Measurements from ENCODE around the gene LONP1. TPM values are rescaled to one million over a fixed set of nuclear protein-coding genes. Genes with fewer than 3 reads are reported as not detected.

The LONP1 gene
- total and polyA plus RNA-seq, 9 donors: 25.5 to 77.2 (median 51.4) TPM

DNA sequence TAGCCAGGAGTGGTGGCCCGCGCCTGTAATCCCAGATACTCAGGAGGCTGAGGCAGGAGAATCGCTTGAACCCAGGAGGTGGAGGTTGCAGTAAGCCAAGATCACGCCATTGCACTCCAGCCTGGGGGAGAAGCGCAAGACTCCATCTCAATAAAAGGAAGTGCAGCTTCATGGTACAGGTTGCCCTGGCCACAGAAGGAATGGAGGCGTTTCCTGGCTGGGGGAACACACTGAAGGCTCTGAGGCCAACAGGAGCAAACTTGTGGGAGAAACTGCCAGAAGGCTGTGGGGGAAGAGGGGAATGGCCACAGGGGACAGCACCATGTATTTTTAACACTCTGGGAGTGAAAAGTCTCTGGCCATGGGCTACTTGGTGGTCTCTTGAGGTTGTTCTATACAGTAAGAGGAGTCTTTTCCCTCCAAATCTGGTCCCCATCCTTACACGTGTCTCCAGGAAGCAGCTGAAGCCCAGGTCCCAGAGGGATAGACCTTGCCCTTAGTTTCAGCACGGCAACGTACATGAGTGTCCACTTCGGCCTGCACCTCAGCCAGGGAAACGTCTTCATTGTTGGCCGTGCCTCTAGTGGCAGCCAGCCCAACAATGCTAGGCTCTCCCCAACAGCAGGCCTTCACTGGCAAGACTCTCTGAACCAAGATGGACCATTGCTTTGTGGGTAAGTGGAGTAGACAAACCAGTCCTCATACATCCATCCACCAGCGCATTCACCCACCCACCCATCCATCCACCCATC, 47.1 kb downstream of the LONP1 start:
- Histone ChIP-seq H3K27ac (no peak overlapping the region), H3K4me1 (ENCODE audit: insufficient read depth) (no peaks in the 10 kb centered on the region), H3K36me3 (no peaks in the 10 kb centered on the region), H3K27me3 (no peaks in the 10 kb centered on the region), H3K9me3 (no peaks in the 10 kb centered on the region), H3K4me3 (no peak overlapping the region)
- WGBS, 3 donors: 84 to 89% (median 88%) methylated on average over 13 of the region's 13 CpGs
- TF ChIP-seq EP300 (IDR thresholded peaks at IDR 0.05) (no peak), POLR2A (IDR thresholded peaks at IDR 0.05) (no peak)
- TF ChIP-seq, protein P1, sequence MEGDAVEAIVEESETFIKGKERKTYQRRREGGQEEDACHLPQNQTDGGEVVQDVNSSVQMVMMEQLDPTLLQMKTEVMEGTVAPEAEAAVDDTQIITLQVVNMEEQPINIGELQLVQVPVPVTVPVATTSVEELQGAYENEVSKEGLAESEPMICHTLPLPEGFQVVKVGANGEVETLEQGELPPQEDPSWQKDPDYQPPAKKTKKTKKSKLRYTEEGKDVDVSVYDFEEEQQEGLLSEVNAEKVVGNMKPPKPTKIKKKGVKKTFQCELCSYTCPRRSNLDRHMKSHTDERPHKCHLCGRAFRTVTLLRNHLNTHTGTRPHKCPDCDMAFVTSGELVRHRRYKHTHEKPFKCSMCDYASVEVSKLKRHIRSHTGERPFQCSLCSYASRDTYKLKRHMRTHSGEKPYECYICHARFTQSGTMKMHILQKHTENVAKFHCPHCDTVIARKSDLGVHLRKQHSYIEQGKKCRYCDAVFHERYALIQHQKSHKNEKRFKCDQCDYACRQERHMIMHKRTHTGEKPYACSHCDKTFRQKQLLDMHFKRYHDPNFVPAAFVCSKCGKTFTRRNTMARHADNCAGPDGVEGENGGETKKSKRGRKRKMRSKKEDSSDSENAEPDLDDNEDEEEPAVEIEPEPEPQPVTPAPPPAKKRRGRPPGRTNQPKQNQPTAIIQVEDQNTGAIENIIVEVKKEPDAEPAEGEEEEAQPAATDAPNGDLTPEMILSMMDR (IDR thresholded peaks at IDR 0.05): no peak
- intact Hi-C loops (cut with DNase I): no loop called here
- no peak for DNase-seq

DNA sequence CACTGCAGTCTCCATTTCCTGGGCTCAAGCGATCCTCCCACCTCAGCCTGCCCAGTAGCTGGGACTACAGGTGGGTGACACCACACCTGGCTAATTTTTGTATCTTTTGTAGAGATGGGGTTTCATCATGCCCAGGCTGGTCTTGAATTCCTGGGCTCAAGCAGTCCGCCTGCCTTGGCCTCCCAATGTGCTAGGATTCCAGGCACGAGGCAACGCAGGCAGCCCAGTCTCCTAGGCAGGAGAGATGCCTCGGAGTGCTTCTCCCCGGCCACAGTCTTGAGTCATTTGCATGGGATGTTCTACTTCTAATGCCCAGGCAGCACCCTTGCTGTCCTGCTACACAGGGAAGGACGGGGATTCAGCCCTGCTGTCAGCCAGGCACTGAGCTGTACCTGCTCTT, 48.3 kb downstream of the LONP1 start:
- Histone ChIP-seq H3K4me1 (ENCODE audit: insufficient read depth) (no peaks in the 10 kb centered on the region), H3K9me3 (no peaks in the 10 kb centered on the region), H3K27me3 (no peaks in the 10 kb centered on the region), H3K4me3 (no peak overlapping the region), H3K27ac (no peak overlapping the region), H3K36me3 (no peaks in the 10 kb centered on the region)
- no peak for DNase-seq
- WGBS, 3 donors: 81 to 96% (median 88%) methylated on average over 7 of the region's 7 CpGs
- TF ChIP-seq, protein P1 (IDR thresholded peaks at IDR 0.05): no peak
- TF ChIP-seq POLR2A (IDR thresholded peaks at IDR 0.05) (no peak), EP300 (IDR thresholded peaks at IDR 0.05) (no peak)
- intact Hi-C loops (cut with DNase I): no loop called here

DNA sequence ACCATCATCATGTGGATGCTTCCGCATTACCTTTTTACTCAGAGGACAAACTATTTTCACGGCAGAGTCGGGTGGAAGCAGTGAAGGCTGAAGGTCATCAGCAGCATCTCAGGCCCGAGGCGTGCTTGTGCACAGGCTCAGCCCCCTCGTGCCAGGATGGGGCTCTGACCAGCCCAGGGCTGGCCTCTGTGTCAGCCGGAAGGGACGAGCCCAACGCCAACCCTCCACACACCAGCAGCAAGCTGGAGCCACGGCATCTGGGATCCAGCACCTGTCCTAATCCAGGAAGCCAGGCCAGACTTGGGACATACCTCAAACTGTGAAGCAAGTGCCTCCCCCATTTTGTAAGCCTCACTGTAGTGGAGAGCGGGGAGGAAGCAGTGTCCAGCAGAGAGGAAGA, 50.7 kb downstream of the LONP1 start:
- DNase-seq: no peak
- H3K27me3 ChIP-seq: no peaks in the 10 kb centered on the region
- H3K36me3 ChIP-seq: no peaks in the 10 kb centered on the region
- no peaks in the 10 kb centered on the region for H3K9me3 ChIP-seq
- no peak overlapping the region for H3K27ac ChIP-seq
- intact Hi-C loops (cut with DNase I): no loop called here
- 66 to 78% (median 67%) methylated on average over 11 of the region's 11 CpGs for WGBS, 3 donors
- no peak for TF ChIP-seq POLR2A (IDR thresholded peaks at IDR 0.05)
- TF ChIP-seq, protein P1 (IDR thresholded peaks at IDR 0.05): no peak
- no peak for TF ChIP-seq EP300 (IDR thresholded peaks at IDR 0.05)
- H3K4me3 ChIP-seq: no peak overlapping the region
- no peaks in the 10 kb centered on the region for H3K4me1 ChIP-seq (ENCODE audit: insufficient read depth)

DNA sequence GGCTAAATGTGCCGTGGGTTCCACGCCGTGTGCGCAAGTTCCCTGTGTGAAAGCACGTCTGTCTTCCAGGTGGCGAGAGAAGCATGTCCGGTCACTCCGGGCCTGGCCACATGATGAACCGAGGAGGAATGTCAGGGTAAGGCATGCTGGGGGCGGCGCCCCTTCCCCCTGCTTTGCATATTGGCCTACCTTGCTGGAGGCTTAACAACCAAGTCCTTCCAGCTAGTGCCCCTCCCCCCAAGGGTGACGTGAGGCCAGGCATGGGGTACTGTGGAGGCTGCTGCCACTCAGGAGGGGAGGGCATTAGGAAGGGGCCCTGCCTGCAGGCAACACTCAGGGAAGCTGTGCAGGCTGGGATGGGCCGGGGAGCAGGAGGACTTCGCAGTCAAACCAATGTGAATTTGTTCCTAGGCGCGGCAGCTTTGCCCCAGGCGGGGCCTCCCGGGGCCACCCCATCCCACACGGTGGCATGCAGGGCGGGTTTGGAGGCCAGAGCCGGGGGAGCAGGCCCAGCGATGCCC, 52.1 kb downstream of the LONP1 start:
- intact Hi-C loops (cut with DNase I): no loop called here
- no peak for DNase-seq
- no peaks in the 10 kb centered on the region for H3K9me3 ChIP-seq
- no peak overlapping the region for H3K4me3 ChIP-seq
- H3K27me3 ChIP-seq: no peaks in the 10 kb centered on the region
- H3K27ac ChIP-seq: no peak overlapping the region
- TF ChIP-seq, protein P1 (IDR thresholded peaks at IDR 0.05): no peak
- TF ChIP-seq EP300 (IDR thresholded peaks at IDR 0.05) (no peak), POLR2A (IDR thresholded peaks at IDR 0.05) (no peak)
- H3K36me3 ChIP-seq: no peaks in the 10 kb centered on the region
- H3K4me1 ChIP-seq (ENCODE audit: insufficient read depth): no peaks in the 10 kb centered on the region
- WGBS, 3 donors: 78 to 88% (median 80%) methylated on average over 22 of the region's 22 CpGs
